Measurements from ENCODE around the gene BCAR1. TPM values are rescaled to one million over a fixed set of nuclear protein-coding genes. Genes with fewer than 3 reads are reported as not detected.

BCAR1 gene, protein sequence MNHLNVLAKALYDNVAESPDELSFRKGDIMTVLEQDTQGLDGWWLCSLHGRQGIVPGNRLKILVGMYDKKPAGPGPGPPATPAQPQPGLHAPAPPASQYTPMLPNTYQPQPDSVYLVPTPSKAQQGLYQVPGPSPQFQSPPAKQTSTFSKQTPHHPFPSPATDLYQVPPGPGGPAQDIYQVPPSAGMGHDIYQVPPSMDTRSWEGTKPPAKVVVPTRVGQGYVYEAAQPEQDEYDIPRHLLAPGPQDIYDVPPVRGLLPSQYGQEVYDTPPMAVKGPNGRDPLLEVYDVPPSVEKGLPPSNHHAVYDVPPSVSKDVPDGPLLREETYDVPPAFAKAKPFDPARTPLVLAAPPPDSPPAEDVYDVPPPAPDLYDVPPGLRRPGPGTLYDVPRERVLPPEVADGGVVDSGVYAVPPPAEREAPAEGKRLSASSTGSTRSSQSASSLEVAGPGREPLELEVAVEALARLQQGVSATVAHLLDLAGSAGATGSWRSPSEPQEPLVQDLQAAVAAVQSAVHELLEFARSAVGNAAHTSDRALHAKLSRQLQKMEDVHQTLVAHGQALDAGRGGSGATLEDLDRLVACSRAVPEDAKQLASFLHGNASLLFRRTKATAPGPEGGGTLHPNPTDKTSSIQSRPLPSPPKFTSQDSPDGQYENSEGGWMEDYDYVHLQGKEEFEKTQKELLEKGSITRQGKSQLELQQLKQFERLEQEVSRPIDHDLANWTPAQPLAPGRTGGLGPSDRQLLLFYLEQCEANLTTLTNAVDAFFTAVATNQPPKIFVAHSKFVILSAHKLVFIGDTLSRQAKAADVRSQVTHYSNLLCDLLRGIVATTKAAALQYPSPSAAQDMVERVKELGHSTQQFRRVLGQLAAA
- total RNA-seq: 87.9 and 93.0 TPM in 2 replicates

DNA sequence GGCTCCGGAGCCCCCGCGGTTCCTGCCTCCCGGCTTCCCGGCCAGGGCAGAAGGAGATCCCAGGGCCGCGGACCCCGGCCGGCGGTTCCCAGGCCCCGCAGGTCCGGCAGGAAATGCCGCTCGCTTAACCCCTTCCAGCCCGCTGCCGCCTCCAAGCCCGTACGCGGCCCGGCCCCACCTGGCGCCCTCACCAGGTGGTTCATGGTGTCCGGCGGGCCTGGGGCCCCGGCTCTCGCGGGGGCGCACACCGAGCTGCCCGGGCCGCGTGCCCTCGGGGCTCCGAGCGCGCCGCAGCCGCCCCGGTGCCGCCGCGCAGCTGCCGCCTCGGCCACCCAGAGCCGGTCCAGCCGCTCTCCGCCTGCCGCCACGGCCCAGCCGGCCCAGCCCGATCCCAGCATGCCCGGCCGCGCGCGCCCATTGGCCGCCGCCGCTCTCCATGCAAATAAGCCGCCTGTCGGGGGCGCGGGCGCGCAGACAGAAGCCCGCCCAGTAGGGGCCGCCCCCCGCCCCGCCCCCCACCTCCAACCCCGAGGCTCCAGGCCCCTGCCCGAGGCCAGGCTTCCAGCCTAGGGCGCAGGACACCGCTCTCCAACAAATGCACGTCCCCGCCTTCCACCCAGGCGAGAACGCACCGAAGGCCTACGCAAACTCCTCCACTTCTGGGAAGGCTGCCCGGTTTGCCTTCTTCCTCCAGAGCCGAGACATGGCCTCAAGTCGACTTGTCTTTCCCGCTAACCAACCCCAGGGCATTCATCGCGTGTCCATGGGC lies at the start of gene BCAR1:
Gene BCAR1, minus strand, starts transcription at position 345 of the 769 bp plus-strand sequence. Its CDS starts 142 bp downstream, at position 203.

DNA sequence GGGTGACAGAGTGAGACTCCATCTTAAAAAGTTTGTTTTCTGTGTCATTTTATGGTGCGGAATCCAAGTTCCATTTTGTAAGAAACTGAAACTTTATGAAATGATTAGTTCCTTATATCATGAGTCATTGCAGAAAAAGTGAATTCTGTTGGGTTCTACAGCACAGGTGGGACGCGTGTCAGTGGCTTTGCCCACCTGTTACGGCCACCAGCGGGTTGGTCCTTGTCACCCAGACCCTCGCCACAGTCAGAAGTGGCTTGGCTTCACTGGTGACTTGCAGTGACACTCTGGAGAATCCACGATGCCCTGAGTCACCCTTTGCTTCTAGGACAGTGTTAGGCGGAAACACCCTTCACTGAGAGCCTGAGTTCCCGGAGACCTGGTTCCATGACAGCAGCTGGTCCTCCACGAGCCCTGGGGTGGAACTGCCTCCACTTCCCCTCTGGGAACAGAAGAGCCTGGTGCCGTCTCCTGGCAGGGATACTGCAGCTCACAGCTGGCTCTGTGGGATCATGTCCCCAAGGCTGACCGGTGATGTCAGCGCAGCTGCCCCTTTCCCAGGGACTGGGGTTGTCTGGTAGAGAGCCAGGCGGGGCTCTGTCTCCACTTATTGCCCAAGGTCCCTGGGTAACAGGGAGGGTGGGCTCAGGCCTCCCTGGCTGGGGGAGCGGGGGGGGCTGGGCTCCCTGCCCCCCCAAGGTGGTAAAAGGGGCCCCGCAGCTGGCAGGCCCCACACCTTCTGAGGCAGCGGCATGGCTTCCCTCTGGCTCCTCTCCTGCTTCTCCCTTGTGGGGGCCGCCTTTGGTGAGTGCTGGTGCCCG lies 33.0 kb downstream of the BCAR1 start, which contains the start of gene CTRB1:
Gene CTRB1, plus strand, starts transcription at position 733 of the 821 bp plus-strand sequence. Its CDS starts 20 bp downstream, at position 753.

DNA sequence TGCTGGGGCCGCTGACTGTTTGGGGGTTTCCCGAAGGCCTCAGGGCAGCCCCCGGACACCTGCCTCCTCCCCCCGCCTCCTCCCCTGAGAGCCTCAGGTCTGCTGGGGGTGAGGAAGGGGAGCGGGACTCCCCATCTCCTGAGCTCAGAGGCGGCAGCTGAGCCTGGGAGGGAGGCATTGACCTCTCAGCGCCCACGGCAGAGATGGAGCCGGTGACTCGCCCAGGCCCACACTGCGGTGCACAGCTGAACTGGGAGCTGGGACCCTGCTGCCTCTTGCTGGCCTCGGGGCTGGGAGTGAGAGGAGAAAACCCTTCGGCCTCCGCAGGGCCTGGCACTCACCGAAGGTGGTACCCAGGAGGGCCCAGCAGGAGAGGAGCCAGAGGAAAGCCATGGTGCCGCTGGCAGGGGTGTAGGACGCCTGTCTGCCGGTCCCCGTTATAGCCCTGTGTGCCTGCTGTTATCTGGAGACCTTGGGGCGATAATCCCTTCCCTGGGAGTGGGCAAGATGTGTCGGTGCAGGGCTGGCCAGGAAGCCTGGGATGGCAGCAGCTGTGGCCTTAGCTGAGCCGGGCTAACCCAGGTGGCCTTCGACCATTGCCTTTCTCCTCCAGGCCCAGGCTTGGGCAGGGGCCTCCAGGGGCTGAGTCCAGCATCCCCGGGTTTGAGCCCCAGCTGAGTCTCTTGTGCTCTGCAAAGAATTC lies 44.5 kb downstream of the BCAR1 start, which contains the start of gene CTRB2:
Gene CTRB2, minus strand, starts transcription at position 413 of the 703 bp plus-strand sequence. Its CDS starts 20 bp downstream, at position 393.

Other genes with a start within 250 kb of the BCAR1 start
- 0.53 and 2.7 TPM in 2 replicates for gene LDHD, start 134.8 kb downstream of the BCAR1 start, total RNA-seq
- 5.5 and 10.2 TPM in 2 replicates for gene ZFP1, start 103.1 kb downstream of the BCAR1 start, total RNA-seq
- not detected in 2 replicates for gene CTRB2, start 44.5 kb downstream of the BCAR1 start, total RNA-seq
- not detected in 2 replicates for gene CTRB1, start 32.6 kb downstream of the BCAR1 start, total RNA-seq
- 37.4 and 46.0 TPM in 2 replicates for gene CFDP1, start 181.9 kb upstream of the BCAR1 start, total RNA-seq
- gene TMEM170A, start 213.1 kb upstream of the BCAR1 start, total RNA-seq: 14.7 and 16.4 TPM in 2 replicates
- gene CHST6, start 243.8 kb upstream of the BCAR1 start, total RNA-seq: 1.1 and 3.0 TPM in 2 replicates

Data from hair follicular keratinocyte (primary cell).